CD4-positive, CD25-positive, alpha-beta regulatory T cell (primary cell): Measurements from ENCODE around the gene RXFP2. TPM values are rescaled to one million over a fixed set of nuclear protein-coding genes. Genes with fewer than 3 reads are reported as not detected.

ENCODE experiments used
- ATAC-seq, 2 donors: fragments of 150-1000 bp; cut with Tn5 transposase; one replicate each; pipeline ENCODE4 v1.10.0; 2021; ENCODE audit warnings: low read depth in 2 of 2, moderate number of reproducible peaks in 2 of 2, moderate library complexity in 1 of 2
- DNase-seq, 3 donors: peaks; one replicate each; pipeline versions ENCODE4 v3.0.0 to v3.0.0-alpha.2; 2012 to 2022; ENCODE audit warnings: mixed read lengths in 1 of 3
- H3K27ac ChIP-seq: one replicate; pipeline ENCODE4 v1.7.0; 2013; ENCODE audit warnings: mild to moderate bottlenecking, low read length; ENCODE audit not compliant: insufficient read depth, poor library complexity, severe bottlenecking
- H3K27me3 ChIP-seq: one replicate; pipeline ENCODE4 v1.7.0; 2013; ENCODE audit warnings: low read length; ENCODE audit not compliant: control insufficient read depth, insufficient read depth
- H3K36me3 ChIP-seq: one replicate; pipeline ENCODE4 v1.7.0; 2013; ENCODE audit warnings: mild to moderate bottlenecking, low read length, moderate library complexity; ENCODE audit not compliant: control insufficient read depth, insufficient read depth
- H3K4me1 ChIP-seq: 2 replicates; pipeline ENCODE4 v1.7.0; 2013; ENCODE audit warnings: mild to moderate bottlenecking, low read length; ENCODE audit not compliant: insufficient read depth, control insufficient read depth, poor library complexity, severe bottlenecking
- H3K4me3 ChIP-seq: one replicate; pipeline ENCODE4 v1.7.0; 2013; ENCODE audit warnings: low read depth, mild to moderate bottlenecking, low read length, moderate library complexity
- H3K9me3 ChIP-seq, 2 experiments: 1 replicate in 1 of 2; 2 replicates in 1 of 2; pipeline ENCODE4 v1.7.0; 2013; ENCODE audit warnings: low read length in 2 of 2, mild to moderate bottlenecking in 1 of 2, moderate library complexity in 1 of 2; ENCODE audit not compliant: control insufficient read depth in 2 of 2
- H3K27ac Mint-ChIP-seq, 3 donors: one replicate each; pipeline ENCODE4 v1.8.0; 2020 to 2022; ENCODE audit warnings: mild to moderate bottlenecking in 3 of 3, mixed read lengths in 3 of 3, moderate library complexity in 2 of 3
- H3K27me3 Mint-ChIP-seq: one replicate; pipeline ENCODE4 v1.8.0; 2022; ENCODE audit warnings: mild to moderate bottlenecking, mixed read lengths
- H3K36me3 Mint-ChIP-seq: one replicate; pipeline ENCODE4 v1.8.0; 2020; ENCODE audit warnings: mixed read lengths
- H3K4me1 Mint-ChIP-seq, 4 donors: one replicate each; pipeline ENCODE4 v1.8.0; 2020 to 2022; ENCODE audit warnings: mixed read lengths in 4 of 4, mild to moderate bottlenecking in 1 of 4
- H3K4me3 Mint-ChIP-seq, 4 donors: one replicate each; pipeline ENCODE4 v1.8.0; 2020 to 2022; ENCODE audit warnings: mild to moderate bottlenecking in 4 of 4, mixed read lengths in 4 of 4, moderate library complexity in 3 of 4
- H3K9me3 Mint-ChIP-seq, 7 donors: one replicate each; pipeline ENCODE4 v1.8.0; 2020 to 2022; ENCODE audit warnings: mixed read lengths in 7 of 7, mild to moderate bottlenecking in 3 of 7, moderate library complexity in 2 of 7
- polyA plus RNA-seq, 4 donors: library from polyadenylated mRNA; unstranded; fragments of 300-500 nt; fragmentation: Illumina TruSeq; gene quantifications; one replicate each; pipeline ENCODE4 v1.2.3, GENCODE V29; 2021
- total RNA-seq: library from RNA; stranded (reverse); gene quantifications from one replicate; pipeline ENCODE4 v1.2.3, GENCODE V29; 2022

The RXFP2 gene
- total RNA-seq (not detected), polyA plus RNA-seq (not detected)

GRCh38 chr13:31739226-31739625 lies at the start of gene RXFP2:
Gene RXFP2, plus strand, starts transcription at chr13:31739526. Its CDS starts 87 bp downstream, at chr13:31739613.
- no peaks in the 10 kb centered on the region for H3K4me1 ChIP-seq
- H3K9me3 ChIP-seq, result no peaks in the 10 kb centered on the region
- Mint-ChIP-seq H3K9me3 (peaks cover 0 to 4% (median 0%) of the 10 kb centered on the region in 7 donors), H3K27me3 (peaks cover 12% of the 10 kb centered on the region), H3K36me3 (no peaks in the 10 kb centered on the region), H3K27ac (no peak within 1 kb of the TSS), H3K4me3 (no peak within 1 kb of the TSS), H3K4me1 (peaks cover 0 to 5% (median 1%) of the 10 kb centered on the region in 4 donors)
- H3K27ac ChIP-seq, result no peak within 1 kb of the TSS
- no peaks in the 10 kb centered on the region for H3K27me3 ChIP-seq
- DNase-seq, result no peak
- ATAC-seq, result no peak
- no peaks in the 10 kb centered on the region for H3K36me3 ChIP-seq
- H3K4me3 ChIP-seq, result no peak within 1 kb of the TSS

DNA sequence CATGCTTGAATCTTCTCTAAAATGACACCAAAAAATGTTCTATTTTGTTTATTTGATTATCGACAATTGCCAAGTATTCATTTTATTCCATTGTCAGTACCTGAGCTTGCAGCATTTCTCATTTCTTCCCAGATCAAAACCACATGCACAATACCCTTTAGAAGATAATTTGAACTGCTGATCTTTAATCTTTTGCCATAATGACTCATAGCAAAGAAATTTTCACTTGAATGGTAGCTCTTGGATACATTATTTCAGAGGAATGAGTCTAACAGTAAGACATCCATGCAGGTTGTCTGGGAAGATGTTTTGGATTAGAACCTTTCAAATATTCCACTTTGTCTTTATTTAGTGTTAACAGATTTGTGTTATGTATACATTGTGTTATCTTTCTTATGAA lies 42.0 kb upstream of the RXFP2 start:
- Histone ChIP-seq H3K36me3 (no peaks in the 10 kb centered on the region), H3K27ac (no peak overlapping the region), H3K4me1 (no peaks in the 10 kb centered on the region), H3K4me3 (no peak overlapping the region), H3K9me3 (peaks cover 0 to 2% of the 10 kb centered on the region in 2 experiments), H3K27me3 (no peaks in the 10 kb centered on the region)
- no peak for ATAC-seq
- H3K27ac Mint-ChIP-seq, result no peak overlapping the region
- H3K4me1 Mint-ChIP-seq, result no peaks in the 10 kb centered on the region
- no peaks in the 10 kb centered on the region for H3K27me3 Mint-ChIP-seq
- peaks cover 0 to 11% (median 5%) of the 10 kb centered on the region in 7 donors for H3K9me3 Mint-ChIP-seq
- H3K36me3 Mint-ChIP-seq, result no peaks in the 10 kb centered on the region
- no peak for DNase-seq
- no peak overlapping the region for H3K4me3 Mint-ChIP-seq

DNA sequence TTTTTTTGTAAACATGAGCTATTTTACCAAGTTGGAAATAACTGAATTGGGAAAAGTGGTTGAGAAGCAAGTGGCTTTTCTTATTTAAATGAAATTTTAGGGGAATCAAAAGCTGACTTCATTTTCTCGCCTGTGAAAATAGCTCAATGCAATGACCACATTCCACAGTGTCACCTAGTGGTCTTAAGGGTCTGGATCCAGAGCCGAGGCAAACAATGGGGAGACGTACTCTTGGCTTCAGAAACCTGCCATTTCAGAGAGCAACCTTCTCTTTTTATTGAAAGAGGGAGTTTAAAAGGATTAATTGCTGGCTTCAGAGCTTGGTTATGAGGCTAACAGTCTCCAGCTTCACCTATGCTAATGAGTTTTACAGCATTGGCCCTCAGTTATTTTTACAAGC lies 39.7 kb upstream of the RXFP2 start:
- Mint-ChIP-seq H3K9me3 (peaks cover 0 to 7% (median 3%) of the 10 kb centered on the region in 7 donors), H3K27ac (no peak overlapping the region), H3K4me1 (no peaks in the 10 kb centered on the region), H3K36me3 (no peaks in the 10 kb centered on the region), H3K4me3 (no peak overlapping the region), H3K27me3 (no peaks in the 10 kb centered on the region)
- Histone ChIP-seq H3K4me3 (no peak overlapping the region), H3K4me1 (no peaks in the 10 kb centered on the region), H3K27ac (no peak overlapping the region), H3K27me3 (no peaks in the 10 kb centered on the region), H3K36me3 (no peaks in the 10 kb centered on the region), H3K9me3 (peaks cover 0 to 2% of the 10 kb centered on the region in 2 experiments)
- no peak for DNase-seq
- no peak for ATAC-seq

DNA sequence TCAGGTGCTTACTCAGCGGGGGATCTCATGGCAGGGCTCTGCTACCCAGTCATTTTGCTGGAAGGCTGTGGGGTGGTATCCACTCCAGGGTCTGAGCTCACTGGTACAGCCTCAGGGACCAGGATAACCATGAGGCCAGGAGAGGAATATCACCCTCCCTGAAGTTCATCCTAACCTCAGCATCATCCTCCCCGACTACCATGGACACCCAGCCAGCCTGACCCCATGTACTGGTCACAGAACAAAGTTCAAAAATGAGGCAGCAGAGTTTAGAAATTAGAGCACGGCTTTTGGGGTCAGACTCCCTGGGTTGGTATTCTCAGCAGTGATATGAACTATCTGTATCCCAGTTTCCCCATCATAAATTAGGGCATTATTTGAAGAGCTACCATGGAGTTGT lies 35.5 kb upstream of the RXFP2 start:
- H3K27ac ChIP-seq, result no peak overlapping the region
- H3K4me3 Mint-ChIP-seq, result no peak overlapping the region
- H3K36me3 ChIP-seq, result no peaks in the 10 kb centered on the region
- H3K9me3 ChIP-seq, result no peaks in the 10 kb centered on the region
- H3K4me1 ChIP-seq, result no peaks in the 10 kb centered on the region
- peaks cover 0 to 4% (median 1%) of the 10 kb centered on the region in 7 donors for H3K9me3 Mint-ChIP-seq
- no peak overlapping the region for H3K4me3 ChIP-seq
- no peaks in the 10 kb centered on the region for H3K27me3 Mint-ChIP-seq
- no peaks in the 10 kb centered on the region for H3K4me1 Mint-ChIP-seq
- DNase-seq, result no peak
- no peaks in the 10 kb centered on the region for H3K36me3 Mint-ChIP-seq
- no peak overlapping the region for H3K27ac Mint-ChIP-seq
- ATAC-seq, result no peak
- H3K27me3 ChIP-seq, result no peaks in the 10 kb centered on the region

DNA sequence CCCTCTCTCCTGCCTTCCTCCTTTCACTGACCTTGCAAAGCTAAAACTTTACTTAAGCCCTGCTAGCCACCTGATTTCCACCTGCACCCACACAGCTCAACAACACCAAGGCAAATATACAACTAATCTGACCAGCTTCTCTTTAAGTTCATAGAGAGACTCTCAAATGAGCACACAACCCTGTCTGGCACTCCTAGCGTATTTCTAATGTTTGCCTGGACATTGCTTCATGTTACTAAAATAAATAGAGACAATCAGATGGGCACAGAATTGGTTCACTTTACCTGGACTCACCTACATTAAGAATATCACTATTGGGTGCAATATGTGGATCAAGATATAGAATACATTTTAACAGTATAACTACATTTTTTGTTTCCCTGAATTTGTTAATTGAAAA lies 33.2 kb upstream of the RXFP2 start:
- no peaks in the 10 kb centered on the region for H3K36me3 ChIP-seq
- Mint-ChIP-seq H3K36me3 (no peaks in the 10 kb centered on the region), H3K9me3 (peaks cover 0 to 4% (median under 1%) of the 10 kb centered on the region in 7 donors), H3K4me1 (no peaks in the 10 kb centered on the region), H3K27ac (no peak overlapping the region), H3K4me3 (no peak overlapping the region), H3K27me3 (no peaks in the 10 kb centered on the region)
- H3K4me1 ChIP-seq, result no peaks in the 10 kb centered on the region
- no peaks in the 10 kb centered on the region for H3K9me3 ChIP-seq
- H3K27me3 ChIP-seq, result no peaks in the 10 kb centered on the region
- H3K27ac ChIP-seq, result no peak overlapping the region
- ATAC-seq, result no peak
- H3K4me3 ChIP-seq, result no peak overlapping the region
- DNase-seq, result no peak

DNA sequence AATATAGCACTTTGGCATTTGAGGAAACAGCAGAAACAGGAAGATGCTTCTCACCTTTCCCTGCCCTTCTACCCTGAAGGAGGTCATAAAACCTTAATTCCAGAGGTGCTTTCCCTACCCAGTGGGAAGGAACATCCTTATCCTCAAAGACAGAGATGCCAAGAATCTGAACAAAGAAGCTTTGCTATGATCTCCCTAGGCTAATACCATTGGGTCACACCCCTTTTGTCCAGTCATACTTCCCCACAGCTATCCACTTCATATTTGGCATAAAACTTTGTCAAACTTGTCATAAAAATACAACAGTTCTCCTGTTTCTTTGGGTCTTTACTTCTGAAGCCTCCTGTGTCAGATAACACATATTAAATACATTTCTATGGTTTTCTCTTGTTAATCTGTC lies 21.7 kb upstream of the RXFP2 start:
- Histone ChIP-seq H3K4me3 (no peak overlapping the region), H3K27me3 (no peaks in the 10 kb centered on the region), H3K27ac (no peak overlapping the region), H3K4me1 (no peaks in the 10 kb centered on the region), H3K9me3 (no peaks in the 10 kb centered on the region), H3K36me3 (no peaks in the 10 kb centered on the region)
- H3K36me3 Mint-ChIP-seq, result no peaks in the 10 kb centered on the region
- peaks cover 0 to 5% (median 0%) of the 10 kb centered on the region in 7 donors for H3K9me3 Mint-ChIP-seq
- DNase-seq, result no peak
- no peak overlapping the region for H3K27ac Mint-ChIP-seq
- H3K4me3 Mint-ChIP-seq, result no peak overlapping the region
- H3K27me3 Mint-ChIP-seq, result no peaks in the 10 kb centered on the region
- ATAC-seq, result no peak
- H3K4me1 Mint-ChIP-seq, result no peaks in the 10 kb centered on the region

DNA sequence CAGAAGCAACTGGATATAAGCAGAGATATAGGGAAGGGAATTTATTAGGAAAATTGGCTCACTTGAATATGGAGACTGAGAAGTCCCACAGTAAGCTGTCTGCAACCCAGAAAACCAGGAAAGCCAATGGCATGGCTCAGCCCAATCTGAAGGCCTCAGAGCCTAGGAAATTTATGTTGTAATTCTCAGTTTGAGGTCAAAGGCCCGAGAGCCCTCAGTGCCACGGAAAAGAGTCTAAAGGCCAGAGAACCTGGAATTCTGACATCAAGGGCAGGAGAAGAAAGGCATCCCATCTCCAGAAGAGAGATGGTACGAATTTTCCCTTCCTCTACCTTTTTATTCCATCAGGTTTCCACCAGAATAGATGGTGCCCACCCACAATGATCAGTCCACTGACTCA lies 20.1 kb upstream of the RXFP2 start:
- DNase-seq (no peak), ATAC-seq (no peak)
- Mint-ChIP-seq H3K9me3 (peaks cover 0 to 5% (median 0%) of the 10 kb centered on the region in 7 donors), H3K4me3 (no peak overlapping the region), H3K27me3 (no peaks in the 10 kb centered on the region), H3K27ac (no peak overlapping the region), H3K4me1 (no peaks in the 10 kb centered on the region), H3K36me3 (no peaks in the 10 kb centered on the region)
- Histone ChIP-seq H3K27ac (no peak overlapping the region), H3K36me3 (no peaks in the 10 kb centered on the region), H3K9me3 (no peaks in the 10 kb centered on the region), H3K4me3 (no peak overlapping the region), H3K4me1 (no peaks in the 10 kb centered on the region), H3K27me3 (no peaks in the 10 kb centered on the region)

DNA sequence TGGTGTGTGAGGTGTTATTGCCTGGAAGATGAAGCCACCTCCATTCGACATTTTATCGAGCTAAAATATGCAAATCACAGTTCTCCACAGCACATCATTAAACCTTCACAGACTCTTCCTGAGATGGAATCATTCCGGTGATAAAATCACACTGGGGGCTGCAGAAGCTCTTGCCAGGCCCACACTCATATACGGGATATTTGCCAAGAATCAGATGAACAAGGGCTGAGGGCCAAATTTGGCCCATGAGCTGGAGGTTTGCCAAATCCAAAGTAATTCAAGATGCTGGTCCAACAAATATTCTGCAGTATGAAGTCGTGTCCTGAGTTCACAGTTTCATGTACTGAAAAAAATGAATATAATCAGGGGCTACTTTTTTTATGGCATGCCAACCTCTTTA lies 16.7 kb upstream of the RXFP2 start:
- Histone ChIP-seq H3K4me1 (no peaks in the 10 kb centered on the region), H3K9me3 (no peaks in the 10 kb centered on the region), H3K36me3 (no peaks in the 10 kb centered on the region), H3K27ac (no peak overlapping the region), H3K4me3 (no peak overlapping the region), H3K27me3 (no peaks in the 10 kb centered on the region)
- no peak overlapping the region for H3K4me3 Mint-ChIP-seq
- H3K9me3 Mint-ChIP-seq, result peaks cover 0 to 5% (median 0%) of the 10 kb centered on the region in 7 donors
- no peak for DNase-seq
- ATAC-seq, result no peak
- H3K36me3 Mint-ChIP-seq, result no peaks in the 10 kb centered on the region
- peaks cover 4% of the 10 kb centered on the region for H3K27me3 Mint-ChIP-seq
- H3K27ac Mint-ChIP-seq, result no peak overlapping the region
- H3K4me1 Mint-ChIP-seq, result no peaks in the 10 kb centered on the region
